CD4-positive, alpha-beta T cell treated with Interleukin-4 for 1 hour (primary cell): Measurements from ENCODE around the gene FBXW8.

Experiments
- DNase-seq, 2 donors: peaks; one replicate each; pipeline ENCODE4 v3.0.0-alpha.2; 2020 to 2022

The FBXW8 gene

DNA sequence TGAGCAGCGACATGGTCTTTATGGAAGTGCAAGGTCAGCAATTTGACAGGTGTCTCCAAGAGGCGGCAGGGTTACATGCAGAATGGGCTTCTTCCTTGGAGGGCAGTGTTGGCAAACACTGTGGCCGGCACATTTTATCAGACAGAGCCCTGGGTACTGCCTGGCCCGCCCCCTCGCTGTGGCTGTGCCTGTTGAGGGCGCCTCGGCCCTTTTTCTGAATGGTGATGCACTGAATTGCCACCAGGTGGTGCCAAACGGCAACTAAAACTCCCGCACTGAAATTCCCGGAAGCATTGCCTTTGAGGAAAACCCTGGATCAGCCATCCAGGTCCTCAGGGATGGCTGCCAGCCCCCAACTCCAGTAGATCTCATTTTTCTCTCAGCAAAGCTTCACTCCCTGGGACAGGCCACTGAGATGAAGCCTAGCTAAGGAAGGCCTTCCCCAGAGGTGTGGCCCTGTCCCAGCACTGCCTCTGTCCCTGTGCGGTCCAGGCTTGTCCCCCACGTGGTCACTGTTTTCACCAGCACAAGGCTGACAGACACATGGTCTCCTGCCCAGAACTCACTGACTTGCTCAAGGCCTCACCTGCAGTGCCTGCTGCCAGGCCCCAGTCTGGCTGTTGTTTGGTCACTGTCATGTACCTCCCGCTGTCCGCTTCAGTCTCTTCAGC, 114.9 kb downstream of the FBXW8 start:
- DNase-seq: peak; percentile 33 to 48

DNA sequence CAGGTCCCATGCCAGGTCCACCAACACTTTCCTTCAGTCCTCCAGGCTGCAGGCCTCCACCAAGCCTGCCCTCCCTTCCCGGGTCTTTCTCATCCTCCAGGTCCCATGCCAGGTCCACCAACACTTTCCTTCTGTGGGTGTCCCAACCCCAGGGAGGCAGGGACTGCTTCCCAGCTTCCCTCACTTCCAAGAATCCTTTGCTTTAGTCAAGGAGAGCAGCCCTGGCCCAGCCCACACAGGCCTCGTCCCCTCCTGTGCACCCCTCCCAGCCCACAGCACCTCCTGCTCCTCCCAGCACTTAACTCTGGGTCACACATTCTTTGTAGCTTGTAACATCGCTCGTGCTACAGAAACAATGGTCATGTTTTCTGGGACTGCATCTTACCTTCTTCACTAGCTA, 115.6 kb downstream of the FBXW8 start:
- no peak for DNase-seq

DNA sequence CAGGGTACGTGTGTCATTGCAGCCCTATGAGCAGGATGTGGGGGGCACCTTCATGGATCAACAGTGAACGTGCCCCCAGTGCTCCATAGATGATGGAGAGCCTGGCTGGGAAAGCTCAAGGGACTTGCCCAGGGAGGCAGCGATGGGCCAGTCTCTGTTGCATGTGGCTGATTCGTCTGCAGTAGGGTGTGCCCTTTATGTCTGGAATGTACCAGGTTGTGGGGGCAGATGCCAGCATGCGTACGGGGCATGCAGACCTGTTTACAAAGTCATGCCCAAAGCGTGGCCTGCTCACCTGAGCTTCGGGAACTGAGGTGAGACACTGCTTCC, 116.1 kb downstream of the FBXW8 start:
- no peak for DNase-seq

DNA sequence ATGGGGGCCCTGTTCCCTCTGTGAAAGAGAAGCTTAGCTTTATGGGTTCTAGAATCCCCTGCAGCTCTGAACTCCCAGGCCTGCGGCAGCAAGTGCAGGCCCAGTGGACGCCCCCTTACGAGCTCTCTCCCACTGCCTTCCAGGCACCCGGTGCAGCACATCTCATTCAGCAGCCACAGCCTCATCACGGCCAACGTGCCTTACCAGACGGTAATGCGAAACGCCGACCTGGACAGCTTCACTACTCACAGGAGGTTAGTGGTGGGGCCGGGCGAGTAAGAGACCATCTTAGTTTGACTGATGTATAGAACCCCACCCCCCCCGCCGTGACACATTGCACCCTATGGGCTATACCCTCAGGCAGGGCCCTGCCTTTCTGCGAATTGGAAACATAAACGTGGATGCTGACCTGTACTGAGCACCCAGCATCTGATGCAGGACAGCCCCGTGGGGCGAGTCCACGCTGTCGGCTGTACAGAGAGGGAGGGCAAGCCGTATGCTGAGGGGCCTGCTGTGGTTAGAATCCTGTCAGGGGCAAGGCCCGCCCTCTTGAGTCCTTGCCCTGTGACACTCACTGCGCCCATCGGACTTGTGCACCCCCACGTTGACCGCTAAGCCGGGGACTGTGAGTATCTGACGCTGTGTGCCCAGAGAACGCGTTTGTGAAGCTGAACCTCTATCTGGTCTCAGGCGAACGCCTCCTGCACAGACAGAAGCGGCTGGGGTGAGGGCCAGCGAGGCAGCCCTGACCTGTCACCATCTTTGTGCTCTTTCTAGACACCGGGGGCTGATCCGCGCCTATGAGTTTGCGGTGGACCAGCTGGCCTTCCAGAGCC, 116.7 kb downstream of the FBXW8 start:
- DNase-seq: no peak

DNA sequence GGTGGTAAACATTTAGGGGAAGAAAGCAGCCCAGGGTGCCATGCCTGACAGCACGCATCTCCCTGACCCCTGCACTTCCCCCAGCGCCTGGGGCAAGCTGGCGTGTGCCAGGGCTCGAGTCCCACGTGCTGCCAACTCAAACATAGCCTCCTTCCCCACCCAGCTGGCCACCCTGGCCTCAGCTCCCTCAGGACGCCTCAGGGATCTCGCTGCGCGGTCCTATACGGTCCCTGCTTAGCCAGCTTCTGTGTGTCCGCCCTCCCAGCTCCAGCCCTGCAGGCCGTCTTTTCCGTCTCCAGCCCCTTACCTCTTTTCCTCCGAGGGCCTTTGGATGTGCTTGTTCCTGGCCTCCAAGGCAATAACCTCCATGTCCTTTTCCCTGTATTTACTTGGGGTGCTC, 117.5 kb downstream of the FBXW8 start:
- no peak for DNase-seq

DNA sequence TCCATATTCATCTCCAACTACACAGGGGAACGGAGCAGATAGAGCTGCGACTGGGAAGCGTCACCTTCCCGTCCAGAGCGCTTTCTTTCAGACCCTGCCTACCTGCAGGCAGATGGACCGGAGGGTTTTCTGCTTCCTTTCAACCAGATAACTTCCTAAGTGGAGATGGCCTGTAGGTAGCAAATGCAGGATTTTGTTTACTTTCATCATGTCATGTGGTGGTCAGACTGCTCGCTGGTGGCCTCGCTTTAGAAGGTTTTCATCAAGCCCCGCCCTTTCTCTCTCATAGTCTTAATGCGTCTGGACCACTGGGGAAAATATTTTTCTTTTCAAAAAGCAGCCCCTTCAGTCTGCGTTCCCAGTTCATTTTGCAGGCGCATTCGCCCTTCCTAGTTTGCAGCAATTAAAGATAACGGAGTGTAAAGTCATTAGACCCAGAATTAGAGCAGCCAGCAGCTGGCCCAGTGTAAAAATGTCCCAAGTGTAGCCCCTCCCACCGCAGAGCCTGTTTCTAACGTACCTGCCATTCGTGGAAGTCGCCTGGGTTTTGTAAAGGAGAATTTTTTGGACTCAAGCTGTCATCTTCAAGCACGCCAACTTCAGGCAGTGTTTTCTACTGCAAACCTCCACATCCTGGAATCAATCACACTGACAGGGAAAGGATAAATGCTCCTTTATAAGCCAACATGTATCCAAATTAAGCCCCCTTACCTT, 119.6 kb downstream of the FBXW8 start:
- no peak for DNase-seq

DNA sequence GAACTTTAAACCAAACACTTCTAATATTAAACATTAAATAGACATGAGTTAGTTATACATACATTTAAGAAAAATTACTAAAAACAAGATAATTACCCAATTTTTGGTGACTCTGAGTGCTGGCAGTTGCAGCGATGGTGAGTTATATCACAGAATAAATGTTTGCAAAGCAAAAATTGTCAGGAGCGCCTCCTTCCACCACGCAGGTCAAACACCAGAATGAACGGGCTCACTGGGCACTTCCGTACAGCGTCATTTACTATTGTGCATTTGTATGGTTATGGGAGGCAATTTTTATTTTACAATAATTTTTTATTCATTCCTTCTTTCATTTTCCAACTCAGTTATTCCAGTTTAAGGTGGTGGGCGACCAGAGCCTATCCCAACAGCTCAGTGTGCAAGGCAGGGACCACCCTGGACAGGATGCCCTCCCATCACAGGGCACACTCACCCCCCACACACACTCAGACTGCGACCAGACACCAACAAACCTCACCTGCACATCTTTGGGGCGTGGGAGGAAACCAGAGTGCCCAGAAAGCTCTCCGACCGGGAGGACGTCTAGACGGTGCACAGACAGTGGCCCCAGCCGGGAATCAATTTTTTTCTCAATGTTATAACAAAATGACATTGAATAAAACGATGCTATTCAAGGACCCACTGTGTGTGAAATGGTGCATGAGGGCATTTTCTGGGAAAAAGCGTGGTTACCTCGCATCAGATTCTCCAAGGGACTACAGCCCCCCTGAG, 121.3 kb downstream of the FBXW8 start:
- DNase-seq: no peak

DNA sequence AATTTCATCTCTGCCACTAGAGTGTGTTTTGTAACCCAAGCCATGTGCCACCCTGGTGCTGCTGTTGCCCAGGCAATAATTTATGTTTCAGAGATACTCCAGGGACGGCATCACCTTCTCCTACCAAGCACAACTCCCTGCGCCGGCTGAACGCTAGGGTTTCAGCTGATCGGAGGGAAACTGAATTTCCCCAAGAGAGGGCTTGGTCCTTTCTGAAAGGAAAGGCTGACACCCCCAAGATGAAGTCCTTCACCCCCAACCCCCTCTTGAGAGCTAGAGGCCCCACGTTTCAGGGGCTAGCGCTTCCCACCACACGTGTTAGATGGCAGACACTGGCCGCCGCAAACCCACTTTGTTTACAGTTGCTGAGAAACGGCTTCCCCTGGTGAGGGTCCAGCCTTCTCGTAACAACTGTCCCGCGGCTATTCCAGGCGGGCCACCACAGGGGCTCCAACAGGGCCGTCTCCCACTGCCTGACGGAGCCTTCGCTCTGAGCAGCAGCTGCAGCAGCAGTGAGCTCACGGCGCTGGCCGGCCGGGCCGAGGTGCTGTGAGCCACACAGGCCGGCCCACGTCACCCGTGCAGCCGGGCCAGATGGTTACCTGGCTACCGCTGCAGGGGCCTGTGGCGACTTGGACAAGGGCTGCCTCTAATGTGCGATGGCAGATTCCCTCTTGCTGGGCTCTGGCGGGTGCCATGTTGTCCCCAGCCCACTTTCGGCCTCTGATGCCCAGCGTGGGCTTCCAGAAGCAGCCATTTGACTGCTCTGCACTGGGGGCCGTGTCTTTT, 122.0 kb downstream of the FBXW8 start:
- no peak for DNase-seq

DNA sequence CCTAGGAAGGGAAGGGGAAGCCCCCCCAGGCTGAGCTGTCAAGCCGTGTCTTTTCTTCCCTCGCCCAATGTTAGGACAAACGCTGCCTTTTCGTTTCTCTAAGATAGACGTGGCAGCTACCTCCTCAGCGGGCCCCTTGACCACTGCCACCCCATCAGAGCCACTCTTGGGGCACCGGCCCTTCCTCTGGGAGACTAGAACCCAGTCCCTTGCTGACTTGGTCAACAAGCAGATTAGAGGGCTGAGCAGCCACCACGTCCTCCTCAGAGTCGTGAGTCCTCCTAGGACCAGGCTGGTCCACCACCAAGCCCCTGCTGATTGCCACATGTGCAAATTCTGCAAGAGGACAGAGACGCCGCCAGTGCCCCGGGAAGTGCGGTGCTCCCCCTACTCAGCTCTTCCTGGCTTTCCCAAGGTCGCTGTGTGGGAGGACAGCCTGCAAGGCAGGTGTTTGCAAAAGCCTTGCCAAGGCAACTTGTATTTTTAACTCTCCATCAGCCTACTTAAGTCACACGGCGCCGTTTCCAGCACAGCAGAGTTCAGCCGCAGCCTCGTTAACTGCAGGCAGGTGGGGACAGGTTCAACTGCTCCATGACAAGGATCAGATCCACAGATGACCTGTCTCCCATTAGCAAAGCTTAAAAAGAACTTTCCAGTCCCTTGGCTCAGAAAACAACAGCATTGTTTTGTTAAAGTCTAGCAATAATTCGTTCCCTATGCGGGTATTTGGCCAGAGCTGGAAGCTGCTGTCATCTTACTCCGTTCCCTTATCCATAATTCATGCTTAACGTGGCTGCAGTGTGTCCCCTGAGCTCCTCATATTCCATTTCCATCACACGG, 122.9 kb downstream of the FBXW8 start:
- no peak for DNase-seq

DNA sequence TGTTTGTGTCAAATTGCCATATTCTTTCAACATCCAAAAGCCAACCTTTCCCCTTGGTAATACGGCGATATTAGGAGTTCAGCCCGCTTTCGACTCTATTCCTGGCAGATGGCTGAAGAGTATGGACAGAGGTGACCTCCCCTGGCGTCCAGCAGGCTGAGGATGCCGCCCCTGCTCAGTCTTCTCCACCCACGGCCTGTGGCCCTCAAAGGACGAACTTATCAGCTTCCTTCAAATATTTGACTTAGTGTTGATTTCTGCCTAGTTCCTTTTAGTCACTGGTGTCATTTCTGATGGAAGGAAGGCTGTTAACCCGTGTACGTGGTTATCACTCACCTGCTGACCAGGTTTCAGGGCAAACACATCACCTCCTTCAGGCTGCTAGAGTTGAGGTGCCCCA, 123.5 kb downstream of the FBXW8 start:
- DNase-seq: no peak

DNA sequence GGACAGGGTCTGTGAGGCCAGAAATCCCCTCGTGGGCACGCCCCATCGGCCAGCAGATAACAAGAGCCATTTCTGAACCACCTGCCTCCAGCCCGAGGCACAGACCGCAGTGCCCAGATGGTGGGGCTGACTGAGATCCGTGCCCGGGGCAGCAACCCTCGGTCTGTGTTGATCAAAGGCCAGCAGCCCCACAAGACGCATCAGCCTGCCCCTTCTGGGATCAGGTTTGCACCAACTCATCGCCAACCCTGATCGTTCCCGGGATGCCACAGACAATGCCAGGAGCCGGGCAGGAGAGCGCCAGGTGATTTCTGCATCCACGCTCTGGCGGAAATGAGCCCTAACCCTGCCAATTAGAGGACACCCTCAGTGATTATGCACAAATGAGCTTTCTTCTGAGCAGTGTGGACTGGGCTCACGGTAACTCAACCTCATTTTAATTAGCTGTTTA, 124.0 kb downstream of the FBXW8 start:
- DNase-seq: no peak

DNA sequence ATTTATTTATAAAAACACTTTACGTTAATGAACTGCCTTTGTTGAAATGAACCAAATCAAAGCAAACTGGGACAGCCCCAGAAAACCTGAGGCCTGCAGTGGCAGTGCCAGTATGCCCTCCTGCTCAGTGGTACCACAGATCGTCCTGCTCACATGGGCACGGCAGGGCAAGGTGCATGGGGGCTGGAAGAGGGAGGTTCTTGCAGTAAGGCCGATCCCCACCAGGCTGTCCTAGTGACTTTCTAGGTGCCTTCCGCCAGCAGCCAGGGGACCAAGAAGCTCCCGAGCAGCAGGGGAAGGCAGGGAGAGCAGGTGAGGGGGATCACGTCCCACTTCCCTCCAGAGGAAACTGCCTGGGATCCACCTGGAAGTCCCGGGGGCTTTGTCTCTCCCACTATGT, 124.5 kb downstream of the FBXW8 start:
- no peak for DNase-seq

DNA sequence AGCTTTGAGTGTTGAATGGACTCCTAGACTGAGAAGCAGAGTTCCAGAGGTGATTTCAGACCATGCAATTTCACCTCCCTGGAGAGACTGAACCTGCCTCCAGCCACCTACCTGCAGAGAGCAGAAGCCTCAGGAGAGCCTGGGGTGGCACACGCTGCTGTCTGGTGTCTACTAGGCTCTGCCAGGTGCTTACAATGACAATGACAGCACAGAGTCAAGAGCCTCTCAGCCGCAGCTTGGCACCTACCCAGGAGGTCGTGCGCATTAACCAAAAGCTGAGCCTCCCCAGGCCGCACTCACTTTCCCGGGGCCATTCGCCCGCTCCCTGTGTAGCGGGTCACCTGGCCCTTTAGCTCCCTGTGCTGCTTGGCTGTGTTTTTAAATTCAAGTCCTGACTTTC, 125.3 kb downstream of the FBXW8 start:
- DNase-seq: no peak

DNA sequence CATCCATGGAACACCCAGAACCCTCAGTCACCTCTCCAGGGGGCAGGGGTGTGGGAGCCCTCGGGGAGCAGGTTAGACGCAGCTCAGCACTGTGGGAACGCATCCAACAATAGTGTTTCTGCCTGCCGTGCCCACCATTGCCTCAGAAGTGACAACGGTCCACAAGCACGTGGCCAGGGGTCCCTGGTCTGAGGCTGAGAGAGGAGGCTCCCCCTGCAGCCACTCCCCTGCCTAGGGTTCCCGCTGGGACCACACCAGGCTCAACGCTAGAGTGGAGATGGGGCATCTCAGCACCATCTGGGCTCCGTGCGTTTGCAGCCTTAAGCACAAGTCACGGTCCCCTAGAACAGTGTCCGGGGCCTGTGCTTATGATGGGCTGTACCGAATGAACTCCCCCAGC, 125.8 kb downstream of the FBXW8 start:
- DNase-seq: no peak

DNA sequence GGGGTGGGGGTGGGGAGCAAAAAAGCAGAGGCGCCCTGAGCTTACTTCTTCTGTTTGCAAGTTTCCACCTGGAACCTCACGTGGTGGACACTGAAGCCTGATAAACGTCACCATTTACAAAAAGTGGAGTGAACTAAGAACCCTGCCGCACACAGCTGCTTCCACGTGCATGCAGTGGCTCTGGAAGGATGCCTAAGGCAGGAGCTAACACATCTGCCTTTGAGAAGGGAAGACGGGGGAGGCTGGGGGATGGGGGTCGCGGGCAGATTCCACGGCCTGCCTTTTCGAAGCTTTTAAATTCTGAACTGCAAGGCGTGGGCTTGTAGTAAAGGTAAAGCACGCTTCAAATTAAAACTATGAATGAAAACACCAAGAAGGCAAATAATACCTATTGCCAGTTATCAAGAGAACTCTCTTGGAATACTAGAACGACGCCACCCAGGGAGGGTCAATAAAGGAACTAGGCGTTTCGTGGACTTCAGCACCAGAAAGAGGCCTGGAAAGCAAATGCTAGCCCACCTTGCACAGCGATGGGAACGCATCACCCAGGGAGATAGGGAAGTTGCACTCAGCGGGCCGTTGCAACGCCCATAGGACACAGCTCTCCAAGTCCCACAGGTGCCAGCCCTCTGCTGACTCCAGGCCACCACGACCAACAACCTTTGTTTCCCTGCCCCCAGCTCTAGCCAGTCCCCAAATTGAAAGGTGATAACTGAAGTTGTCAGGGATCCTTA, 126.7 kb downstream of the FBXW8 start:
- no peak for DNase-seq

DNA sequence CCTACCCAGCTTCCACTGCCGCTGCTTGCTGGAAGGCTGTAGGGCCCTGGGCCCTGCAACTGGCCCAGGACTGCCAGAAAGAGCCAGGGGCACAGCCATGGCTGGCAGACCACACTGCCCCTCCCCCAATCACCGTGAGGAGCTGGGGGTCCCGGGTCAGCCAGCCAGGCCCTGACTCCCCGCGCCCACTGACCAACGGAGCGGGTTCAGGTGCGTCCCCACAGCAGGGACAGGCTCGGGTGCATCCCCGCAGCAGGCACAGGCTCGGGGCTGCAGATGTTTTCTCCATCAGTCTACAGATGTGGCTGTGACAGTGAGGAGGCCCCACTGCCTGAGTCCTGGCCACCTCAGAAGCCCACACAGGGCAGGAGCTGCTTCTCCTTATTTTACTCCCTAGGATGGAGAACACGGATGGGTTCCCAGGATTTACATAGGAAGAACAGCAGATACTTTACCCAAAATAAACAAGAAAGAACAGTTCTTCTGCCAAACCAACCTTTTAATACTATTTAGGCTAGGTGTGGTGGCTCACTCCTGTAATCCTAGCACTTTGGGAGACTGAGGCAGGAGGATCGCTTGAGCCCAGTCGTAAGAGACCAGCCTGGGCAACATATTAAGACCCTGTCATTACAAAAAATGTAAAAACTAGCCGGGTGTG, 127.4 kb downstream of the FBXW8 start:
- DNase-seq: no peak

DNA sequence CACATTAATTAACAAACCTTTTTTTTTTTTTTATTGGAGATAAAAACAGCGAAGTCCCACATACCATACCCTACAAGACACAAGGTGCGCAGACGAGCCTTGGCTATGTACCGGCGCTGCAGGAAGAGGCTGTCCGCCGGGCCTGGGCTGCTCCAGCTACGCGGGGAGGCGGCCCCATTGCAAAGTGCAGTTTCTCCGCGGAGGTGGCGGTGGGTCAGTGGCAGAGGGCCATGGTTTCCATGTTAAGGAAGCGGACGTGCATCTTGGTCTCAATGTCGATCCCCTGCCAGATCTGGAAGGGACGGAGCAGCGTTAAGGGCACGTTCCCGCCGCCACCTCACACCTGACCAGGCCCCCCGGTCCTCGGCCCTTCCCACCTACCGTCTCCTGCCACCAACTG, 128.2 kb downstream of the FBXW8 start:
- DNase-seq: no peak

DNA sequence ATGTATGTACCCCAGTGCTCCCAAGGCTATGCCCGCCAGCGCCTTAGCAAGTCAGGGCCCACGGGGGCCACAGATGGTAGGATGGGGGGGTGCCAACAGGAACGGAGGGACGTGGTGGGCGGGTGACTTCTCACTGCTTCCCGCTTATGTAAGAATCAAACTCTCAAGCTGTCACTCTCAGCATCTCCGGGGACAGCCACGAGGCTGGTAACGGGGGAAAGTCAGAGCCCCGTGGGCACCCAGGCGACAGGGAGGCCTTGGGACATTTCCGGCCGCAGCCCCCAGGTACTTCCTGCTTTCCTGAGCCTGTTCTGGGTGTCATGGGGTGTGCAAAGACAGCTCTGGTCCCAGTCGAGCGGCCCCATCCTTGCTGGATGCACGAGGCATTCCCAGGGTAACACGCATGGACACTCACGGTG, 129.2 kb downstream of the FBXW8 start:
- DNase-seq: no peak

DNA sequence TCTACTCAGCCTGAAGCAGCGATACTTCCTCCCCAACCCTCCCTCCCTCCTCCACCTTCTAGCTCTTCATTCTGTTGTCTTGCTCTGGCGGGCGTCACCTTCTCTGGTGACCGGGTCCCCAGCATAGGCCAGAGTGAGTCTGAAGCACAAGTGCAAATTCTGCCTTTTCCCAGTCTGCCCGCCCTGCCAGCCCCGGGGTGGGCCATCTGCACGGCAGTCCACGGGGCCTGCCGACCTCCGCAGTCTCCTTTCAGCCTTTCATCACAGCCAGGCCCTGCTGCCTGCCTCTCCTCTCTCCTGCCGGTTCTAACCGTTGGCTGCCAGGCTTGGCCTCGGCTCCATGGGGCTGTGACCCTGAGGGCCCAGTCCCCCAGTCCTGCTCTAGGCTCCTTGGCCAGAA, 129.7 kb downstream of the FBXW8 start:
- DNase-seq: no peak

DNA sequence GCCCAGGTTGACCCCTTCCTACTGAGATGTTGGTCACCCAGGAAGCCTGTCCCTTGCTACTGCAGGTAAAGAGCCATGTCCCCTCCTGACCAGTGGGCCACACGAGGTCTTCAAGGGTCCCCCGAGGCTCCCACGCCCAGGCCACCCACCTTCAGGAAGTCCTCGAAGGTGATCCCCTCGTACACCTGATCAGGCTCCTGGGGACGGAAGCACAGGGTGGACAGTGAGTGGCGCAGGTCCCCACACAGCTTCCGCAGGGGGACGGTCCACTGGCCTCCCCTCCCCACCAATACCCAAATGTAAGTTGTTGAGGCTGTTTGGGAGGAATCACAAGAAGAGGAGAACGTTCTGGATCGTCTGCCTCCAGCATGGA, 131.0 kb downstream of the FBXW8 start:
- DNase-seq: no peak
